Measurements from ENCODE around the gene CYP8B1.

CYP8B1 gene

GRCh38 chr3:42875325-42876151, at the start of gene CYP8B1:
TSS of gene CYP8B1 (minus strand) at chr3:42875879. CDS start at chr3:42875816, 63 bp downstream.
- DNase-seq (ENCODE audit: low read depth, low spot score): no peak

- DNase-seq (ENCODE audit: low read depth, low spot score): no peak
Observed at GRCh38 chr3:42923606-42924005, 47.9 kb upstream of the CYP8B1 start.

DNA sequence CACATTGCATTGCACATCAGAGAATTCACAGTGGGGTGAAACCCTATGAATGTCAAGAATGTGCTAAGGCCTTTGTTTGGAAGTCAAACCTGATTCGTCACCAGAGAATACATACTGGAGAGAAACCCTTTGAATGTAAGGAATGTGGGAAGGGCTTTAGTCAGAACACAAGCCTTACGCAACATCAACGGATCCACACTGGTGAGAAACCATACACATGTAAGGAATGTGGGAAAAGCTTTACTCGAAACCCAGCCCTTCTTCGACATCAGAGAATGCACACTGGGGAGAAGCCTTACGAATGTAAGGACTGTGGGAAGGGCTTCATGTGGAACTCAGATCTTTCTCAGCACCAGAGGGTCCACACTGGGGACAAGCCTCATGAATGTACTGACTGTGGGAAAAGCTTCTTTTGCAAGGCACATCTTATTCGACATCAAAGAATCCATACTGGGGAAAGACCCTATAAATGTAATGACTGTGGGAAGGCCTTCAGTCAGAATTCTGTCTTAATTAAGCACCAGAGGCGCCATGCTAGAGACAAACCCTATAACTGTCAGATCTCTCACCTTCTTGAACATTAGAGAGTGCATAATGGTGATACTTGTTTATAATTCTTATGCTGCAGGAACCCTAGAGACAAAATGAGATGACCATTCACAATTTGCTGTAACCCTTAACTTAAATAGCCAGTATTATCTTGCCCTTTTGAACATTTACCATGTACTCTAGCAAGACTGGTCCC, 39.3 kb upstream of the CYP8B1 start:
- peak; percentile 10 for DNase-seq (ENCODE audit: low read depth, low spot score)

- DNase-seq (ENCODE audit: low read depth, low spot score): no peak
Observed at GRCh38 chr3:42911551-42911950, 35.9 kb upstream of the CYP8B1 start.

DNA sequence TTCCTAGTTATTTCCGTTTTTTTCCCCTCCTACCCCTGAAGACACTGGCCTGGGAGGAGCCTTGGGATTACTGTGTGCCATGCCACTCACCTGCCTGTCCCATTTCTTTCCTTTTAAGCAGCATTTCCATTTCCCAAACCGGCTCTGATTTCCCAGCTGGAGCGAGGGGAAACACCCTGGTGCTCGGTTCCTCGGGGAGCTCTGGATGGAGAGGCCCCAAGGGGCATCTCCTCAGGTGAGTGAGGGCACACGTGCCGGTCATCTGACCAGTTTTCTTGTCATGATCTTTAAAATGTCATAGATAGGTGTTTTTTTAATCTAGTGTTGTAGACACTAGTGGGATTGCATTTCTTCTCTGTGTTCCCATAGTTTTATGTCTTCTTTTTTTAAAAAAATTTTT, 33.0 kb upstream of the CYP8B1 start:
- no peak for DNase-seq (ENCODE audit: low read depth, low spot score)

GRCh38 chr3:42906848-42907183, 31.1 kb upstream of the CYP8B1 start:
- DNase-seq (ENCODE audit: low read depth, low spot score): peak; percentile 40

DNA sequence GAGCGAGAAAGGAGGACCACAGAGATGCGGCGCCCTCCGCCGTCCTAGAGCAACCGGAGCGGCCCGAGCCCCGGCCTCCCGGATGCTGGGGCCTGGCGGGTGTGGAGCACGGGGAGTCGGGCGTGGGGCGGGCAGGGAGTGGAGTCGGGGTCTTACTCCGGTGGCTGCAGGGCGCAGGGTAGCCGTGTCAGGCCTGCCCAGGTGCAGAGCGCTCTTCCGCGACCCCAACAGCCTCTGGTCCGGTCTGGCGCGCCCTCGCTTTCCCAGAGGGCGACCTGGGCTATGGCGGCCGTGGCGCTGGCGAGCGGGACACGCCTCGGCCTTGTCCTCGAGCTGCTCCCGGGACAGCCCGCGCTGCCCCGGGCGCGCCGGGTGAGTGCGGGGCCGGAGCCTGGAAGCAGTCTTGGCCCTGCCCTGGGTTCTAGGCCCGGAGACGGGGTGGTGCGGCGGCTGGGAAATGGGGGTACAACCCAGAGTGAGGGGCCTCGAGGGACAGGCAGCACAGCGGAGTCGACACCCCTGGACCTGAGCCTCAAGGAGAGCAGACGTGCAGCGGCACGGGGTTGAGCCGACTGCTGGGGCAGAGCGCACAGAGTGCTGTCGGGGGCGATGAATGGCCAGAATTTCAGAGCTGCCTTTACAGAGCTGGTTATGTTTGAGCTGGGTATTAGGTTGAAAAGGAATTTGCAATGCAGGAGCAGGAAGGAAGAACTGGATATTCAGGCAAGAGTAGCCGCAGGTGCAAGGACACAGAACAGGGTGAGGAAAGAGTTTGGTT, 30.6 kb upstream of the CYP8B1 start, which contains the start of gene ZNF662:
Gene ZNF662, plus strand, starts transcription at position 73 of the 778 bp plus-strand sequence. CDS start 1,973 bp downstream, outside the sequence.
- DNase-seq (ENCODE audit: low read depth, low spot score): peak; percentile 70

DNA sequence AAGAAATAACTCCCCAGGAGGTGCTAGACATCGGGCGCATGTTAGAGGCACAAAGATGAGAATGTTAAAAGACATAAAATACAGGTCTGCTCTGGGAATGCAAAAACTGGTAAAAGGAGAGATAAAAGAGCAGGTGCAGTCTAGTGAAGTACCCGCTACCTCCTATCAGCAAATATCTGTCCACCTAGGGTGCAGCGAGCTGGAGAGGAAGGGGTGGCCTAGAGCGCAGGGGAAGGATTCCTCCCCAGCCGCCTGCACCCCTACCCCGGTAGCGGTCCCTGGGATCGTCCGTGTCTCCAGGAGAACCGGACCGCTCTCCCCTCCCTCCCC, 30.0 kb upstream of the CYP8B1 start:
- DNase-seq (ENCODE audit: low read depth, low spot score): no peak

DNA sequence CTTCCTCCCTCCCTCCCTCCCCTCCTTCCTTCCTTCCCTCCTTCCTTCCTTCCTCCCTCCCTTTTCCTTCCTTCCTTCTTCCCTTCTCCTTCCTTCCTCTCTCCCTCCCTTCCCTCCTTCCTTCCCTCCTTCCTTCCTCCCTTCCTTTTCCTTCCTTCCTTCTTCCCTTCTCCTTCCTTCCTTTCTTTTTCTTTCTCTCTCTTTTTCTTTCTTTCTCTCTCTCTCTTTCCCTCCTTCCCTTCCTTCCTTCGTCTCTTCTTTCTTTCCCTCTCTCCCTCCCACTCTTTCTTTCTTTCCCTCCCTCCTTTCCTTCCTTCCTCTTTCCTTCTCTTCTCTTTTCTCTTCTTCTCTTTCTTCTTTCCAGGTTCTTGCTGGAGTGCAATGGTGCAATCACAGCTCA, 28.4 kb upstream of the CYP8B1 start:
- no peak for DNase-seq (ENCODE audit: low read depth, low spot score)

- no peak for DNase-seq (ENCODE audit: low read depth, low spot score)
Observed at GRCh38 chr3:42902257-42902656, 26.6 kb upstream of the CYP8B1 start.

DNA sequence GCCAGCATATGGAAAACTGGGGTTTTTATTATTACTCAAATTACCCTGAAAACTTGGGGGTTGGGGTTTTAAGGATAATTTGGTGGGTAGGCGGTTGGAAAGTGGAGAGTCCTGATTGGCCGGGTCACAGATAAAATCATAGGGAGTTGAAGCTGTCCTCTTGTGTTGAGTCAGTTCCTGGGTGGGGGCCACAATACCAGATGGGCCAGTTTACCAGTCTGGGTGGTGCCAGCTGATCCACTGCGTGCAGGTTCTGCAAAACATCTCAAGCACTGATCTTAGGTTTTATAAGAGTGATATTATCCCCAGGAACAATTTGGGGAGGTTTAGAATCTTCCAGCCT, 25.4 kb upstream of the CYP8B1 start:
- no peak for DNase-seq (ENCODE audit: low read depth, low spot score)

GRCh38 chr3:42900226-42901072, 24.8 kb upstream of the CYP8B1 start:
- no peak for DNase-seq (ENCODE audit: low read depth, low spot score)

- no peak for DNase-seq (ENCODE audit: low read depth, low spot score)
Observed at GRCh38 chr3:42898896-42899675, 23.4 kb upstream of the CYP8B1 start.

DNA sequence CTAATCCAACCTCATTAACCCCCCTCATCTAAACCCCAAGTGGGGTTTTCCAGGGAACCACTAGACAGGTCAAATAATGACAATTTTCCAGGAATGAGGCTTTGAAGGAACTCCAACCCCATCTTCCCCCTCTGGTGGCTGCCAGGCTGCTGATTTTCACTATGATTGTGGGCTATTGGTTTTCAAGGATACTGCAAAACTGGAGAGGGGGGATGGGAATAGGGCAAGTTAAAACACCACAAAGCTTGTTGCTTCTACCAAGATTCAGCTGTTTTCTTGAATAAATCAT, 19.8 kb upstream of the CYP8B1 start:
- peak; percentile 77 for DNase-seq (ENCODE audit: low read depth, low spot score)

- no peak for DNase-seq (ENCODE audit: low read depth, low spot score)
Observed at GRCh38 chr3:42894698-42895579, 19.3 kb upstream of the CYP8B1 start.

DNA sequence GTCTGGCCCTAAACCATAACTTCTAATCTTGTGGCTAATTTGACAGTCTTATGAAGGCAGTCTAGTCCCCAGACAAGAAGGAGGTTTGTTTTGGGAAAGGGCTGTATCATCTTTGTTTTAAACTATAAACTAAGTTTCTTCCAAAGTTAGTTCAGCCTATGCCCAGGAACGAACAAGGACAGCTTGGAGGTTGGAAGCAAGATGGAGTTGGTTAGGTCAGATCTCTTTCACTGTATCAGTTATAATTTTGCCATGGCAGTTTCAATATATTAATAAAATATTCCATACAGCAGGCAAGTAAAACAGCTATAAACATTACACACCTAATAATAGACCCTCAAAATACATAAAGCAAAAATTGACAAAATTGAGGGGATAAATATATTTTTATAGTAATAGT, 17.1 kb upstream of the CYP8B1 start:
- no peak for DNase-seq (ENCODE audit: low read depth, low spot score)

DNA sequence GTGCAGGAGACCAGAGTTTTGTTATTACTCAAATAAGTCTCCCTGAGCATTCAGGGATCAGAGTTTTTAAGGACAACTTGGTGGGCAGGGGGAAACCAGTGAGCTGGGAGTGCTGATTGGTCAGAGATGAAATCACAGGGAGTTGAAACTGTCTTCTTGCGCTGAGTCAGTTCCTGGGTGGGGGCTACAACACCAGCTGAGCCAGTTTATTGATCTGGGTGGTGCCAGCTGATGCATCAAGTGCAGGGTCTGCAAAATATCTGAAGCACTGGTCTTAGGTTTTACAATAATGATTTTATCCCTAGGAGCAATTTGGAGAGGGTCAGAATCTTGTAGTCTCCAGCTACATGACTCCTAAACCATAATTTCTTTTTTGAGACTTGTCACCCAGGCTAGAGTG, 16.5 kb upstream of the CYP8B1 start:
- DNase-seq (ENCODE audit: low read depth, low spot score): no peak

DNA sequence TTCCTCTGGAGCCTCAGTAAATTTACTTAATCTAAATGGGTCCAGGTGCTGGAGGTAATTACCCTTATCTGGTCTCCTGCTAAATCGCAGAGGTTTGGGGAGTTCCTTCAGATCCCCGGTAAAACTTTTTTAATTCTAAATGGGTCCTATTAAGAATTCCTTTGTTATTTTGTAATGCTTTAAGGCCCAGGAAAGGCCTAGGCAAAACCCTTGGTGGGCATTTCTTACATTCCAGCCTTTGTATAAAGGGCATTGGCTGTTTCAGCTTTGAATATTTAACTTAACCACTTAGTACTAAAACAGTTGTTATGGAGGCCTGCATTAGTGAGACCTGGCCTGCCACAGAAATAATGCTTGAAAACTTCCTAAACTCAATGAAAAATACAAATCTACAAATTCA, 15.4 kb upstream of the CYP8B1 start:
- DNase-seq (ENCODE audit: low read depth, low spot score): peak; percentile 73

- DNase-seq (ENCODE audit: low read depth, low spot score): no peak
Observed at GRCh38 chr3:42887084-42887483, 11.4 kb upstream of the CYP8B1 start.

- no peak for DNase-seq (ENCODE audit: low read depth, low spot score)
Observed at GRCh38 chr3:42886294-42886822, 10.7 kb upstream of the CYP8B1 start.

Measured in astrocyte of the hippocampus (primary cell).